B cell (primary cell): ENCODE data around the gene ZNF662. TPM values are rescaled to one million over a fixed set of nuclear protein-coding genes. Genes with fewer than 3 reads are reported as not detected.
"Not testable (repeated sequence)": the region's sequence is repeated elsewhere in the genome, so short reads cannot be mapped to it uniquely, and the experiment has no call there.

ENCODE experiments used
- ATAC-seq: fragments of 200-7000 bp; cut with Tn5 transposase; one replicate; pipeline ENCODE4 v1.10.0; 2021; ENCODE audit warnings: low read depth, mild to moderate bottlenecking, moderate number of reproducible peaks, moderate library complexity
- CTCF ChIA-PET: fragments of 350-600 bp; sonication (Branson Sonifier 250); formaldehyde crosslinking; loops from one replicate; lab custom pipeline; 2021; ENCODE audit warnings: antibody characterized with exemption, inconsistent platforms; lab: Charles Lee
- POLR2A ChIA-PET: fragments of 350-600 bp; sonication (Branson Sonifier 250); formaldehyde crosslinking; loops from one replicate; lab custom pipeline; 2021; ENCODE audit warnings: antibody characterized with exemption; lab: Charles Lee
- DNase-seq: peaks from one replicate; pipeline ENCODE4 v3.0.0; 2013
- H2AFZ ChIP-seq: 2 replicates; pipeline ENCODE4 v1.6.1; 2012; ENCODE audit warnings: mild to moderate bottlenecking, low read depth, low read length; ENCODE audit not compliant: insufficient read depth, poor library complexity, severe bottlenecking
- H3K27ac ChIP-seq, 2 donors: 1 replicate in 1 of 2; 2 replicates in 1 of 2; pipeline ENCODE4 v1.5.1; 2012 to 2013; ENCODE audit warnings: low read length in 2 of 2, mild to moderate bottlenecking in 2 of 2, moderate library complexity in 1 of 2
- H3K27me3 ChIP-seq, 4 experiments: fragments of 200-600 bp in 1 of 4; sonication (generic) in 1 of 4; replicated peaks in 1 of 4; 1 replicate in 2 of 4; 2 replicates in 2 of 4; pipeline versions ENCODE4 v1.6.1 to v1.7.0; 2013 to 2016; ENCODE audit warnings: low read length in 3 of 4, mild to moderate bottlenecking in 2 of 4, mixed read lengths in 1 of 4, moderate library complexity in 1 of 4; ENCODE audit not compliant: insufficient read depth in 4 of 4, control insufficient read depth in 3 of 4; ENCODE audit errors: control extremely low read depth in 1 of 4
- H3K36me3 ChIP-seq, 2 experiments: replicated peaks in 1 of 2; 1 replicate in 1 of 2; 2 replicates in 1 of 2; pipeline versions ENCODE4 v1.6.1 to v1.7.1; 2013; ENCODE audit warnings: low read length in 1 of 2; ENCODE audit not compliant: insufficient read depth in 2 of 2, control insufficient read depth in 1 of 2; ENCODE audit errors: control extremely low read depth in 1 of 2, extremely low read depth in 1 of 2
- H3K4me1 ChIP-seq, 2 donors: fragments of 200-600 bp in 1 of 2; sonication (generic) in 1 of 2; 1 replicate in 1 of 2; 2 replicates in 1 of 2; pipeline versions ENCODE4 v1.5.1 to v1.6.1; 2013 to 2017; ENCODE audit warnings: low read length in 2 of 2; ENCODE audit not compliant: control insufficient read depth in 2 of 2, insufficient read depth in 2 of 2
- H3K4me2 ChIP-seq: replicated peaks from 2 replicates; pipeline ENCODE3; 2012; ENCODE audit warnings: mild to moderate bottlenecking, low read depth, low read length; ENCODE audit not compliant: poor library complexity, severe bottlenecking
- H3K4me3 ChIP-seq, 5 experiments: fragments of 200-600 bp in 1 of 5; sonication (generic) in 1 of 5; 1 replicate in 3 of 5; 2 replicates in 2 of 5; pipeline versions ENCODE4 v1.5.1 to v1.7.0; 2011 to 2016; ENCODE audit warnings: low read length in 4 of 5, mild to moderate bottlenecking in 4 of 5, low read depth in 2 of 5, control low read depth in 1 of 5, moderate library complexity in 1 of 5; ENCODE audit not compliant: insufficient read depth in 1 of 5; ENCODE audit errors: control extremely low read depth in 1 of 5, extremely low read depth in 1 of 5
- H3K79me2 ChIP-seq: fragments of 200-600 bp; sonication (generic); one replicate; pipeline ENCODE4 v1.6.0; 2016; ENCODE audit warnings: low read length; ENCODE audit not compliant: control insufficient read depth, insufficient read depth
- H3K9ac ChIP-seq: fragments of 200-600 bp; sonication (generic); 2 replicates; pipeline ENCODE4 v1.6.1; 2017; ENCODE audit warnings: mild to moderate bottlenecking, low read length, moderate library complexity
- H3K9me3 ChIP-seq, 3 donors: one replicate each; pipeline versions ENCODE4 v1.6.1 to v1.7.1; 2013; ENCODE audit warnings: low read length in 2 of 3; ENCODE audit not compliant: control insufficient read depth in 2 of 3, insufficient read depth in 1 of 3; ENCODE audit errors: control extremely low read depth in 1 of 3
- H4K20me1 ChIP-seq: 2 replicates; pipeline ENCODE4 v1.6.0; 2012; ENCODE audit warnings: mild to moderate bottlenecking, low read length; ENCODE audit not compliant: insufficient read depth, control insufficient read depth, poor library complexity, severe bottlenecking
- H3K27ac Mint-ChIP-seq: one replicate; pipeline ENCODE4 v1.8.0; 2021; ENCODE audit warnings: mixed read lengths
- H3K27me3 Mint-ChIP-seq: one replicate; pipeline ENCODE4 v1.8.0; 2021; ENCODE audit warnings: mixed read lengths
- H3K4me1 Mint-ChIP-seq: one replicate; pipeline ENCODE4 v1.8.0; 2021; ENCODE audit warnings: mixed read lengths
- H3K4me3 Mint-ChIP-seq: one replicate; pipeline ENCODE4 v1.8.0; 2021; ENCODE audit warnings: mixed read lengths
- H3K9me3 Mint-ChIP-seq: one replicate; pipeline ENCODE4 v1.8.0; 2022; ENCODE audit warnings: mixed read lengths; ENCODE audit not compliant: insufficient read depth
- CTCF ChIP-seq: fragments of 200-600 bp; IDR thresholded peaks from one replicate; pipeline ENCODE4 v1.8.0; 2022; ENCODE audit warnings: antibody characterized with exemption, mild to moderate bottlenecking
- EZH2 ChIP-seq: IDR thresholded peaks from 2 replicates; pipeline ENCODE4 v1.6.1; 2012; ENCODE audit warnings: borderline replicate concordance, low read depth, mild to moderate bottlenecking, moderate library complexity, low read length; ENCODE audit not compliant: insufficient read depth, poor library complexity, severe bottlenecking
- WGBS: methylation state at CpG from one replicate; pipeline ENCODE4 v1.1.5; 2013; ENCODE audit warnings: missing lambda C conversion rate; ENCODE audit not compliant: insufficient coverage; 5-methylcytosine and 5-hydroxymethylcytosine counted together
- intact Hi-C: fragments of 100-400 bp; cut with micrococcal nuclease; formaldehyde crosslinking; loops from one replicate; pipeline ENCODE4 v1.10.0; 2022
- polyA plus RNA-seq: library from polyadenylated mRNA; depleted of rRNA; stranded (reverse); fragments of >200 nt; gene quantifications from 2 replicates; pipeline ENCODE4 v1.2.3, GENCODE V29; 2012
- total RNA-seq, 2 donors: library from RNA; stranded (reverse); fragments of 120-200 nt in 1 of 2; gene quantifications; 1 replicate in 1 of 2; 2 replicates in 1 of 2; pipeline versions ENCODE4 v1.2.3 to v1.2.4, GENCODE V29; 2013 to 2022

The ZNF662 gene
- total and polyA plus RNA-seq, 2 donors (not counting 1 experiment from before 2014, with no cell fraction given) = 0.12 to 0.42 TPM

- H3K27ac Mint-ChIP-seq = peak overlapping the region; percentile 83
- peak overlapping the region in 1 of 2 donors; percentile 76 for H3K27ac ChIP-seq
Measured at GRCh38 chr3:42880601-42881451, 25.1 kb upstream of the ZNF662 start.

GRCh38 chr3:42883251-42883930 is 22.6 kb upstream of the ZNF662 start:
- H3K9ac ChIP-seq, H3K79me2 ChIP-seq, ATAC-seq, H3K9me3 ChIP-seq, H3K9me3 Mint-ChIP-seq, H3K36me3 ChIP-seq, H3K4me1 Mint-ChIP-seq, H3K27ac ChIP-seq, H4K20me1 ChIP-seq, H3K4me3 Mint-ChIP-seq, intact Hi-C loops, H3K4me3 ChIP-seq, H3K27ac Mint-ChIP-seq, H3K4me2 ChIP-seq, DNase-seq, H2AFZ ChIP-seq: not testable (repeated sequence)
- POLR2A ChIA-PET = interaction anchor here (0.7 kb wide), 1 partner anchor 10 kb away, joined by 3 read pairs; no protein-coding TSS in a partner anchor
- peaks cover 12% of the 10 kb centered on the region for H3K27me3 Mint-ChIP-seq
- Histone ChIP-seq H3K4me1 (peaks cover 10 to 14% of the 10 kb centered on the region in 2 donors), H3K27me3 (peaks cover 0 to 10% (median 2%) of the 10 kb centered on the region in 4 experiments)
- WGBS = no CpG with 5 or more reads among the region's 6 CpGs
- CTCF ChIA-PET = interaction anchor here (1.4 to 3.7 kb wide), 5 partner anchors 52 to 139 kb away, joined by 4 to 72 read pairs (median 9); no protein-coding TSS in a partner anchor

More at GRCh38 chr3:42880601-42881451, 25.1 kb upstream of the ZNF662 start:
- Histone ChIP-seq H3K4me2 (peak overlapping the region; percentile 96), H3K9me3 (no peaks in the 10 kb centered on the region), H3K9ac (peak overlapping the region; percentile 77), H3K79me2 (no peaks in the 10 kb centered on the region), H3K36me3 (no peaks in the 10 kb centered on the region), H4K20me1 (no peaks in the 10 kb centered on the region), H3K4me1 (peaks cover 10 to 14% of the 10 kb centered on the region in 2 donors), H3K4me3 (peak overlapping the region in 4 of 5 experiments; percentile 50 to 70 (median 68)), H3K27me3 (peaks cover 0 to 2% (median 0%) of the 10 kb centered on the region in 4 experiments), H2AFZ (peak overlapping the region; percentile 97)
- Mint-ChIP-seq H3K9me3 (no peaks in the 10 kb centered on the region), H3K4me3 (peak overlapping the region; percentile 82), H3K4me1 (peaks cover 7% of the 10 kb centered on the region), H3K27me3 (peaks cover 4% of the 10 kb centered on the region)
- ATAC-seq = peak; percentile 99
- CTCF ChIA-PET = interaction anchor here (0.6 to 3.7 kb wide), 23 partner anchors 9 to 300 kb away, joined by 3 to 72 read pairs (median 3); partner anchors contain the start of gene SEC22C
- POLR2A ChIA-PET = no interaction called here
- intact Hi-C loops = loop anchor here (1.0 to 2.0 kb wide), 5 partner anchors 42 to 108 kb away; partner anchors contain the start of genes CCDC13 and HIGD1A
- peak; percentile 87 for TF ChIP-seq CTCF
- TF ChIP-seq EZH2 = no peak
- peak; percentile 92 for DNase-seq
- 4% methylated on average over 53 of the region's 61 CpGs for WGBS
